Measurements from ENCODE around the gene HPCAL1.

Gene HPCAL1

DNA sequence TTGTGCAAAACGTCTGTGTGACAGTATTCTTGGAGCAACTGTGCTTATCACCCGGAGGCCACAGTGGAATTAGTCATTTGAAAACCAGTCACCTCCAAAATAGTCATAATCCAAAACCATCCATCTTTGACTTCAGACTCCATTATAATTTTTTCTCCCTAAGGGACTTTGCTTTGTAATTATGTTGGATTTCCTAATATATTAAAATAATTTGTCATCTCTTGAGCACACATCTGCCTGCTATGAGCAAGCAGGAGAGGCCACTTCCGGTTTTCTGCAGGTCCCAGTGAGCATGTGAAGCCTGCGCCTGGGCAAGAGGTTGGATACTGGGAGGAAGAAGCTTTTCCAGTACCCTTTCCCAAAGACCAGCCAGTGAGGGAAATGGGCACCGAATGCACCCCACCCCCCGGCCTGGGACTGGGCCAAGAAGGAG is 87.7 kb downstream of the HPCAL1 start:
- DNase-seq: no peak

DNA sequence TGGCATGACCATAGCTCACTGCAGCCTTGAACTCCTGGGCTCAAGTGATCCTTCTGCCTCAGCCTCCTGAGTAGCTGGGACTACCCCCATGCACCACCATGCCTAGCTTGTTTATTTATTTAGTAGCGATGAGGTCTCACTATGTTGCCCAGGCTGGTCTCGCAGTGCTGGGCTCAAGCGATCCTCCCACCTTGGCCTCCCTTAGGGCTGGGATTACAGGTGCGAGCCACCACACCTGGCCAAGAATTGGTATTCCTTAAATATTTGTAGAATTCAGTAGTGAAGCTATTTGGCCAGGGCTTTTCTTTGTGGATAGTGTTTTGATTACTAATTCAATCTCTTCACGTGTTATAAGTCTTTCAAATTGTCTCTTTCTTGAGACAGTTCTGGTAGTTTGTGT is 89.4 kb downstream of the HPCAL1 start:
- no peak for DNase-seq

DNA sequence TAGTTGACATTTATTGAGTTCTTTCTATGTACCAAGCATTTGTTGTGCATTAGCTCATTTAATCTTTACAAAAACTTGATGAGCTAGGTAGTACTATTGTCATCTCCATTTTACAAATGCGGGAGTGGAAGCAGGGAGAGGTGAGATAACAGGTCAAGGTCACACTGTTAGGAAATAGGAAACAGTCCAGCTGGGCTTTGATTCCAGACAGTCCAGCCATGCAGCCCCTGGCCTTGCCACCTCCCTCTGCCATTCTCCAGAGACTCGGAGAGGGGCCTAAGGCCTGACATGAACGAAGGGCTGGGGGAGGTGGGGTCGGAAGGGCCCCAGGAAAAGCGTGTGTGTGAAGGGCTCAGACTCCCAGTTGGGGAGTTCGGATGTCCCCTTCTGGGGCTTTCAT is 89.8 kb downstream of the HPCAL1 start:
- no peak for DNase-seq

DNA sequence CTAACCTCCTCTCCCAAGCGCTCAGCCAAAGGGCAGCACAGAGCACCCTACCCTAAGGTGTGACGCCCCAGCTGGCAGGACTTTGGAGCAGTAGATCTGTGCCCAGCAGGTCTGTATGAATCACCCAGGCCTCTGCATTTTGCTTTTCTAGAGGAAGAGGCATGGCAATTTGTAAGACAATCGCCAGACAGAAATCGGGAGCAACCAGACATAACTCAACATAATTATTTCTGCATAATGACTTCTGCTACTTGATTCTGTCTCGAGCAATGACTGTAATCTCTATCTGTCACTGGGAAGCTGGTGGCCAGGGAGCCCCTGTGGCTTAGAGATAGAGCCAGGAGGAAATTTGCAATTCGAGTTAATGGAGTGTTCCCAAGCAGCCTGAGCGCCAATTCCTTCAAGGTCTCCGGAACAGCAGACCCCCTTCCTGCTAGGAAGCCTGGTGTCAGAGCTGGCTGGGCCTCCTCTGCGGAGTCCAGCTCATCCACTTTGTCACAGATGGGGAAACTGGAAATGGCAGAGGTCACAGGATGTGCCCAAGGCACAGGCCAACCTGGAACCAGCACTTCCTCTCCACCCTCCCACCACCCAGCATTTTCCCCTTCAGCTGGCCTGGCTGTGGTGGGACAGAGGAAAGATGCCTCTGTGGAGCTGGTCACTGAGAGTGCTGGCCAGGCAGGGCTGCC is 90.4 kb downstream of the HPCAL1 start:
- DNase-seq: no peak

DNA sequence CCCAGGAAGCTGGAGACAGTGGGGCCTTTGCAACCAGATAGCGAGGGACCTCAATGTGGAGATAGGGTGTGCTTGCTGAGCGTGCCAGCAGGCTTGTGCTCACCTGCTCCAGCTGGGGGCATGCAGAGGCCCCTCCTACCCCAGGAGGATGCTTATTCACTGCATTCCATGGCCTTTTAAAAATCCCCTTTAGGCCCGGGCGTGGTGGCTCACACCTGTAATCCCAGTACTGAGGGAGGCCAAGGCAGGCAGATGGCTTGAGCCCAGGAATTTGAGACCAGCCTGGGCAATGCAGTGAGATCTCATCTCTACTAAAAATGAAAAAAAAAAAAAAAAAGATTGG is 90.9 kb downstream of the HPCAL1 start:
- DNase-seq: no peak

DNA sequence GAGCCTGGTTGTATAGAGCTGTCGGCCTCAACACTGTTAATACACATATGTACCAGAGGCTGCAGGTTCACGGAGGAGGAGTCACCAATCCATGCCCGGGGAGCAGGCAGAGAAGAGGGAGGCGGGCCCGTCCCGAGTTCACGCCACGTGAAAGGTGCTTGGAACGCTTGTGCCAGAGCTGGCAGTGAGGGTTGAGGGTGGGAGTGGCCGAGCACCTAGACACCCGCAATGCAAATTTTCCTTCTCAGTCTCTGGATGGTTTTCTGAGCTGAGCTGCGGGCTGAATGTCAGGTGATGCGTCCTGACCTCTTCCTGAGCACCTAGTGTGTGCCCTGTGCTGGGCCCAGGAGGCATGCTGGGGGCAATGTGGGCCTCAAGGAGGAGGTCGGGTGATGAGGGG is 93.2 kb downstream of the HPCAL1 start:
- DNase-seq: no peak

DNA sequence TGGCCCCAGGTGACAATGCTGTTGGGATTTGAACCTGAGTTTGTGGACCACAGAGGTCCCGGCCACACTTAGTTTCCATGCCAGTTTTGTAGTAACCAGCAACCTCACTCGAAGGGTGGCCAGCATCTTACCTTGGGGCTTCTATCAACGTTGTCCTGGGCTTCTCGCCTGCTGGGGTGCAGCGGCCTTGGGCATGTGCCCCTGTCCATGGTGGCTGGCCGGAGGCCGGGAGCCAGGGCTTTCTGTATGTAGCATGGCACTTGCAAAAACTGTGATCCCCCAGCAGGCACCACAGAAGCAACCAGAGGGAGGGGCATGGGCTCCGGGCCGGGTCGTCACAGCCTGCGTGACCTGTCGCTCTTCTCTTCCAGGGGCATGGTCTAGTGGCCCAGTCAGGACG is 93.8 kb downstream of the HPCAL1 start:
- DNase-seq: no peak

DNA sequence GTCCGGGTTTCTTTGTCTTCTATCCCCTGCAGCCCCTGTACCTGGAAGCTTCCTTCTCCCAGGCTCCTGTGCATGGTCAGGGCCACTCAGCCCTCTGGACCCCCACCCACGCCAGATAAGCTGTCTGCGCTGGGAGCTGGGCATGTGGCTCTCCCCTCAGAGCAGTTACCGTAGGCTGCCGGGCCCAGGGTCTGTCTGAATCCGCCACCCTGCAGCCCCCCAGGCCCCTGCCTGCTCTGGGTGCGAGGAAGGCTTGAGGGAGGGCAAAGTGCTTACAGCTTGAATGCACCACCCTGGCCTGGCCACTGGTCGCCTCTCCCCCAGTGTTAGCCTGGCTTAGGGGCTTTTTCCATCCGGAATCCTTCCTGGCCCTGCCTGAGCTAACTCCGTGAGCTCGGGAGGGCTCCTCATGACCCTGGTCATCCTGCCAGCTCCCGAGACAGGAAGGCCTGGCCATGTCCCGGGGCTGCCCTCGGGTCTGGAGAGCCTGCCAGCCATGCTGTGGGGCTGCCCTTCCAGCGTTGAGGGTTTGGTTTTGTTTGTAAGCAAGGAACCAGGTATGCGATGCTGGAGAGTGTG is 94.7 kb downstream of the HPCAL1 start:
- no peak for DNase-seq

DNA sequence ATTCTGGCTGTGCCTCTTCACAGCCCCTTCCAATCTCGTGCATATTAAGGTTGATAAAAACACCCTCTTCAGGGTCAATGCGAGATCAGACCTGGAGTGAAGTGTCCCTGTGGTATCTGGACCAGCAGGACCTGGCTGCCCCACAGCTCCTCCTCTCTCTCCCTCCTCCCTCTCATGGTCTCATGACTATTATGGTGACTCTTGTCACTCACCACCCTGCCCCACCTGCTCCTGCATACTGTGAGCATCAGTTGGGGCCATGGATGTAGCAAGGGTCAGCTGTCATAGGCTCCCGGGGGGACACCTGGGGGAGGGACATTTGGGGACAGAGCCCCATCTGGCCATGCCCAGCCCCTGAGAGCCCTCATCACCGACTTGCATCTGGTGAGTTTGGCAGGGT is 95.2 kb downstream of the HPCAL1 start:
- no peak for DNase-seq

DNA sequence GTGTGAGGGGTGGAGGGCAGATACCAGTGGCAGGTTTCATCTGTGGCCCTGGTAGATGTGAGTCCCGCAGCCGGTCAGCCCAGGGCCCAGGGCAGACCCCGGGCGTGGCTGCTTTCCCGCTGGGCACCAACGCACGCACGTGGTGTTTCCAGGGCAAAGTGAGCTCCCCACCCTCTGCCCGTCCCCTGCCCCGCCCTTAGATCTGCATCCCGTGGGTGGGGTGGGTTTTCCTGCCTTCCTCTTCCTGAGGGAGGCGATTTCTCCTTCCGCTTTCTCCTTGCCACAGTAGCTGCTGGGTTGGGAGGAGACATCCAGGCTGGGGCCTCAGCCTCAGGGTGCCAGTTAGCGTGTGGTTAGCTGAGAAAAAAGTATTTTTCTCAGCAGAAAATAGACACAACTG is 95.8 kb downstream of the HPCAL1 start:
- DNase-seq: no peak

DNA sequence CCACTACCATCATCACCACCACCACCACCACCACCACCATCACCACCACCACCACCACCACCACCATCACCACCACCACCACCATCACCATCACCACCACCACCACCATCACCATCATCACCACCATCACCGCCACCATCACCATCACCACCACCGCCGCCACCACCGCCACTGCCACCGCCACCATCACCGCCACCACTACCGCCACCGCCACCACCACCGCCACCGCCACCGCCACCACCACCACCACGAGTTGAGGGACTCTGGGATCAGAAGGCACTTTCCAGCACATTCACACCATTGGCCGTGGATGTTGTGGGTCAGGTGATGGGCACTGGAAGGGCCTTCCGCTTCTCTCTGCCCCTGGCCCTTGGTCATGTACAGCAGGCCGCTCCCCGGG is 96.7 kb downstream of the HPCAL1 start:
- no peak for DNase-seq

DNA sequence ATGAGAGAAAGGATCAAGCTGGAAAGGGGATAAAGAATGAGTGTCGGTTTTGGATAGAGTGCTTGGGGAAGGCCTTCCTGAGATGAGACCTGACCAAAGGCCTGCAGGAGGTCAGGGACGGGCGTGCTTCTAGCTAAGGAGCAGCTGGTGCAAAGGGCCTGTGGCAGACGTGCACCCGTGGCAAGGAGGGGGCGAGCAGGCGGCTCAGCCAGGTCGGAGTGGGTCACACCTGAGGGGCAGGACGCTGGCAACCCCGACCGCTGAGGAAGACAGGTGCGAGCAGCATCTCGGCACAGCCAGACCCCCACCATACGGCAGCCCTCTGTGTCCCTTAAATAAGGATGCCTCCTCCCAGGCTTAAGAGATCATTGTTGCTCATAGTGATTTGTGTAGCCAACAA is 97.3 kb downstream of the HPCAL1 start:
- DNase-seq: no peak

DNA sequence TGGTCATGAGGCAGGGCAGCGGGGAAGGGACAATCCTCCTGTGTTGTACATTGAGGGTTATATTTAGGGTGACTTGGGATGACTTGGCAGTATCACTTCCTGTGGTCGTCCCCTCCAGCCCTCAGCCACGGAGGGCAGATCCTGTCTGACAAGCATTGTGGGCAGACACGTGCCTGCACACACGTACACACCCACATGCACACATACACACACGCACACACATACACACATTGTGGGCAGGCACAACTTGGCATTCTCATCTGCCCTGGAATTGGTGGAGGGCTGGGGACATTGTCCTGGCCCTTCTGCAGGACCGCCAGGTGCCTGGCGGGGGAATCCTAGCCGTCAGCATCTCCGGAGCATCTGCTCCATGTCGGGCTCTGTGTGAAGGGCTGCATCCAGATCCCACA is 97.9 kb downstream of the HPCAL1 start:
- DNase-seq: peak in 1 of 5 experiments; percentile 82

DNA sequence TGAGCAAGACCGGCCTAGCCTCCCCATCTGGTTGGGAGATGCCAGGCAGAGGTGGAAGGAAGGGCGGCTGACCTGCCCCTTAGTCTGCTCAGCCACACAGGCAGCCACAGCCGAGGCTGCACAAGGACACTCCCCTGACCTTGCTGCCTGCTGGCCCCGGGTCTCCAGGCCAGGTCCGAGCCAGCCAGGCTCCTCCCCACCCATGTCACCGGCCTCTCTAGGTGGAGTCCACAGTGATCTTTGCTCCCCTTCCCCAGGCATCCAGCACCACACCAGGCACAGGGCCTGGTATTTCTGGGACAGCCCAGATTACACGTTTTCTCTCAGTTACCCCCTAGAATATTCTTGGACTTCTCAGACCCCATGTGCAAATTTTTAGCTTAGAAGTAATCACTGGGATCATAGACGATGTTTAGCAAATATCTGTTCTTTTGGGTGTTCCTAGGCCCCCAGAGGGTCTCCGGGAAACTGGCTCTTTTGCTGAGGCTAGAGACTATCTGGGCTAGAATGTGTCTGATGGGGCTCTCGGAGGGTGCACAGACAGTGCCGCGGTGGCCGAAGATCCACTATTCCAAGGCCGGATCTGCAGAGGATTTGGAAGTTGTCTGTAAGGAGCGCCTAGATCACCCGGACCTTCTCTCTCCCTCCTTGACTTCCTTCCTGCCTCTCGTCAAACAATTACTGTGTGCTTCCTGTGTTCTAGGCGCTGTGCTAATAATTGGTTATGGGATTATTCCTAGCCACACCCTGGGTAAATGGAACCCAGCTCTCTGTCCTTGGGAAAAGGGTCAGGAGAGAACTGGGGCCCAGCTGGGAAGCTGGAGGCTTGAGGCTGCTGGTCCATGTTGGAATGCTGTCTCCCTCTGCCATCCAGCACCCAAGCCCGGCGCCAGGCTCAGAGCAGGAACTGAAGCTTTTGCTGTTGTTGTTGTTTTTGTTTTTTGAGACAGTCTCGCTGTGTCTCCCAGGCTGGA is 98.6 kb downstream of the HPCAL1 start:
- no peak for DNase-seq

DNA sequence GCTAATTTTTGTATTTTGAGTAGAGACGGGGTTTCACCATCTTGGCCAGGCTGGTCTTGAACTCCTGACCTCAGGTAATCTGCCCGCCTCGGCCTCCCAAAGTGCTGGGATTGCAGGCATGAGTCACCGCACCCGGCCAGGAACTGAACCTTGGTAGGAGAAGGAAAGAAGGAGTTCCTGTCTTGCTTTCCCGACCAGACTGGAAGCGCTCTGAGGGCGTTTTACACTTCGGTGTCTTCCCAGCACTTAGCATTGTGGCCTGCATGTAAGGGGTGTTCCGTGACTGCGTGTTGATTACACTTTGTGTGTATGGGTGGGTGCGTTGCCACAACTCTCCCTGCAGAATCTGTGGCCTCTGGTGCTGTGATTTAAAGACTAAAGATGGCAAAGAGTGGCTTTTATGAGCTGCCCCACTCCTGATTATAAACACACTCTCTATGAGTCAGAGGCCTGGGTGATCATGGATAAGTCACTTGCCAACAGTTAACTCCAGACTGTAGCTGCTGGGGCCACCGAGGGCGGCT is 99.4 kb downstream of the HPCAL1 start:
- no peak for DNase-seq

DNA sequence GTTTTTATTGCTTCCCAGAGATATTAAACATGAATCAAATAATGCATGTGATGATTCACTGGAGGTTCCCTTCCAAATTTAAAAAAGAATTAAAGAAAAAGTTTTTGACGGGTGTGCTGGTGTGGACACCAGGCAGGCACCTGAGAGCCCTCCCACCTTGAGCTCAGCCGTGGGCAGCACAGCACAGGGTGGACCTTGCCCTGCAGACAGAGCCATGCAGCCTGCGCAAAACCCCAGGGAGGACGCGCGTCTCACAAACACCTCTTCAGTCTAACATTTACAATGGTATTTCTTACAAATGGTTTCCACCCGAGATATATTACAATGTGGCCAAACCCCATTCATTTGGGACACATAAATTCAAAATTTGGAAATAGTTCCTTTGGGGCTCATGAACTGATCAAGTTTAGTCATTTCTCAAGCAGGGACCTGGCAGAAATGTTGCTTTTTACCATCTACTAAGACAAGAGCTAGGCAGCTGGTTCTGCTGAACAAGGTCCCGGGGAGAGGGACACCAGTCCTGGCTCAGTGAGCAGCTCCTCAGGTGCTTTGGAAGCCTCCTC is 100.0 kb downstream of the HPCAL1 start:
- no peak for DNase-seq

DNA sequence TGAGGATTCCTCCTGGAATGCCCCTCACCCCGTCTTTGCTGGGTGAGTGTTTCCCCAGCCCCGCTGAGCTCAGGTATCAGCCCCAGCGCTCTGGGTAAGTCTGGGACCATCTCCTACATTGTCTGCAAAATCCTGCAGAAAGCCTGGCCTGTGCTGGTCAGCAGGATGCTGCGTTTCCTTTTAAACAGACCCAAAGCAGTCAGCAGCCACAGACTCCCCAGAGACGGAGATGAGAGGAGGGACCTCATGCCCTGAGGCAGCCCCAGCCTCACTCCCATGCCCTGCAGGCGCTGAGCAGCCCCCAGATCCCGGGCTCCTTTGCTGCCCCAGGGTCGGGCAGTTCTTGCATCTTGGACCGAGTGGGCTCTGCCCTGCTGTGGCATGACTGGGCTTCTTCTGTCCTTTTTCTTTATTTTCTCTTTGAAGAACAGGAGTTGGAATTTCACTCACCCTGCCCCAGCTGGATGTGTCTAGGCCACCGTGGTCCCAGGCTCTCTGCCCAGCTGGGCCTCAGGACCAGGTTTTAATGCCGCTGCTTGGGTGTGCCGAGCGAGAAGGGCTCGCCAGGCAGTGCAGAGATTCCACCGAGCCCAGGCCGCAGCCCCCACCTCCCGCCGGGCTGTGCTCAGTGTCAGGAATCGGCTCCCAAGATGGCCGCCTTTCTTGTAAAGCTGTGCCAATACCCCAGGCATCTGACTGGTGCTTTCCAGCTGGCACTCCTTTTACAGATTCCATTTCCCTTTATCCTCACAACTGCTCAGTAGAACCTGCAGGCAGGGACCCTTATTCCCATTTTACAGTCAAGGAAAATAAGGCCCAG is 101.8 kb downstream of the HPCAL1 start:
- DNase-seq: no peak

DNA sequence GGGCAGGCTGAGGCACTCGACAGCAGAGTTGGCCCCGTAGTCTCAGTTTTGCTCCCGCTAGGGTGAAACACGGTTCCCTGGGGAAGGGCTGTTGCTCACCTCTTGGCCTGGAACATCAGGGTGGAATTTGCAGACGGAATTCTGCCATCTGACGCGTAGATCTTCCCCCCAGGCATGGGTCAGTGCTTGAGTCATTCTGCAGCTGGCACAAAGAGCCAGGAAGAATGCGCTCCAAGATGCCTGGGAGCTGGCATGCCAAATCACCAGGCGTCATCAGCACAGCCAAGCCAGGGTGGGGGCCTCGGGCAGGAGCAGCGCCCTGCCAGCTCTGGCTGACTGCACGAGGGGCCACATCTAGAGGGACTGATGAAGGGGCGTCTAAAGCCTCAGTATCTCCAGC is 102.7 kb downstream of the HPCAL1 start:
- no peak for DNase-seq

DNA sequence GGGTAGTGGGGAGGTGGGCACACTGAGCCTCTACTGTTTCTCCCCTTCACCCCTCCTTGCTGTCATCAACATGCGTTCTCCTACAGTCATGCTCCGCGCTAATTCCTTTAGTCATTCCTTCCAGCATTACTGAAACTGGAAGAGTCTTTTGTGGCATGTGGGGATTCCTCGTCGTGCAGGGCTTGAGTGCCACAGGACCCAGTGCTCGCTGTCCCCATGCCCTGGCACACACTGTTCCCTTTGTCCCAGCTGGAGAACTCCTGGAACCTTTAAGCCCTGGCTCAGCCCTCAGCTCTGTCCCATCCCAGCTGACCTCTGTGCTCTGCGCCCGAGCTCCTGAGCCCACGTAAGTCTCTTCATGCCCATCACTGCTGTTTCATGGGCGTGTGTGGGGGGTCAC is 103.3 kb downstream of the HPCAL1 start:
- DNase-seq: no peak

DNA sequence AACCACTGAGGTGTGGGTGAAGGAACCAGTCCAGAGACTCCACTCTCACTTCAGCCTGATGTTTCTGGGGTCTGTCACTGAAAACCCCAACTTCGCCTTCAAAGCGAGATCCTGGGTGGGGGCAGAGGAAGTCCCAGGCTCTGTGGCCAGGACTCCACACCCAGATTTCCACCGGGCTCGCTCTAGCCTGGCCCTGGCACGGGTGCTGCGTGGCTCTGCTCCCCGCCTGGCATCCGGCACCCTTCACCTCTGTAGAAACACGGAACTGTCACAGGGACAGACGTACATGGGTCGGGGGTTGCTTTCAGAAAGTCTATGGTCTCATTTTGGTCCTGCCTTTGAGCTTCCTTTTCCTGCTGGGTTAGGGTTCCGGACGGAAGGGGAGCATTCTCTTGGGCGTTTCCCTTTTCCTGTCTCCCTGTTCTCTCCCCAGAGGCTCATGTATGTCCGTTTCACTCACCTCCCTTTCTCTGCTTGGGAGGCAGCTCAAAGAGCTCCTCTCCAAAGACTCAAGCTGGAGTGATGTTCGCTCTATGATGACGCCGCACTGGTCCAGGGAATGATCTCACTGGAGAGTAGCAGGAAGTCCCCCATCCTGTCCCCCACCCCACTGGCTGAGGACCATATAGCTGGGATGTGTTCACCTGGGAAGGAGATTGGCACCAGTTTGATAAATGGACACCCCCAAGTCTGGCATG is 103.9 kb downstream of the HPCAL1 start:
- no peak for DNase-seq

DNA sequence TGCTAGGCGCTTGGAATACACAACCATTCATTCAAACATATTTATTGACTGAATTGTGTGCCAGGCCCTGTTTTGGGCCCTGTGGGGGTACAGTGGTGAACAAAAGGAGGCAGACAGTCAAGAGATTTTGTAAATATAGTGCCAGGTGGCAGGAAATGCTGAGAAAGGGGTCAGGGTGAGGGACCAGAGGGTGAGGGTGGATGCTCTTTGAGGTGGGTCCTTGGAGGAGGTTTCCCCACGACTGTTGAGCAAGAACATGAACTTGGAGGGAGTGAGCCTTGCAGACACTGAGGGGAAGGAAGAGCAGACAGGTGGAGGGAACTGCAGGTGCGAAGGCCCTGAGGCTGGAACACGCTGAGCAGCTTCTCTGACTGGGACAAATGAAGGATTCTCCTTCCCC is 104.7 kb downstream of the HPCAL1 start:
- DNase-seq: no peak

Measured in T-helper 2 cell (primary cell).